HG03064 (cell line): ENCODE measurements around the gene IGFN1.

ENCODE experiments used
- ATAC-seq: cut with Tn5 transposase; IDR thresholded peaks from one replicate; pipeline ENCODE4 v1.9.1; 2021; ENCODE audit warnings: low read depth; ENCODE audit not compliant: unreplicated experiment

IGFN1 gene

GRCh38 chr1:201261771-201262547 lies 71.3 kb downstream of the IGFN1 start:
- ATAC-seq: no peak

- ATAC-seq: no peak
Measured at GRCh38 chr1:201262963-201263608, 72.5 kb downstream of the IGFN1 start.

GRCh38 chr1:201264072-201264471 lies 73.4 kb downstream of the IGFN1 start:
- ATAC-seq: no peak

GRCh38 chr1:201264554-201264953 lies 73.9 kb downstream of the IGFN1 start:
- no peak for ATAC-seq

- no peak for ATAC-seq
Measured at GRCh38 chr1:201265756-201266155, 75.1 kb downstream of the IGFN1 start.

GRCh38 chr1:201266276-201266675 lies 75.7 kb downstream of the IGFN1 start:
- no peak for ATAC-seq

GRCh38 chr1:201266774-201267173 lies 76.2 kb downstream of the IGFN1 start:
- no peak for ATAC-seq

GRCh38 chr1:201267481-201268229 lies 77.0 kb downstream of the IGFN1 start:
- no peak for ATAC-seq

- no peak for ATAC-seq
Measured at GRCh38 chr1:201268604-201269151, 78.1 kb downstream of the IGFN1 start.

GRCh38 chr1:201269281-201269680 lies 78.7 kb downstream of the IGFN1 start:
- no peak for ATAC-seq

- ATAC-seq: no peak
Measured at GRCh38 chr1:201269900-201270410, 79.3 kb downstream of the IGFN1 start.

GRCh38 chr1:201270616-201271390 lies 80.2 kb downstream of the IGFN1 start:
- ATAC-seq: no peak

- ATAC-seq: no peak
Measured at GRCh38 chr1:201272799-201273198, 82.2 kb downstream of the IGFN1 start.

GRCh38 chr1:201274616-201275252 lies 84.1 kb downstream of the IGFN1 start:
- no peak for ATAC-seq

- ATAC-seq: no peak
Measured at GRCh38 chr1:201275253-201275666, 84.6 kb downstream of the IGFN1 start.

- ATAC-seq: no peak
Measured at GRCh38 chr1:201276891-201277290, 86.3 kb downstream of the IGFN1 start.

- no peak for ATAC-seq
Measured at GRCh38 chr1:201277441-201277840, 86.8 kb downstream of the IGFN1 start.
